SK-N-SH treated with all-trans-retinoic acid at 6 μM for 48 hours (cell line): Measurements from ENCODE around the gene AP2B1.

Source experiments
- ATAC-seq: fragments of 200-7000 bp; cut with Tn5 transposase; 3 replicates; pipeline ENCODE4 v1.9.1; 2020; ENCODE audit warnings: mild to moderate bottlenecking, moderate library complexity
- ARNTL ChIP-seq: fragments of 450-650 bp; formaldehyde crosslinking; IDR thresholded peaks from 2 replicates; pipeline ENCODE4 v1.5.0; 2020; ENCODE audit warnings: low read depth, mild to moderate bottlenecking, moderate library complexity, borderline replicate concordance
- CREB5 ChIP-seq: fragments of 250-450 bp; sonication (Bioruptor Pico); IDR thresholded peaks from 2 replicates; pipeline ENCODE4 v1.5.1; 2020; ENCODE audit warnings: low read depth, mild to moderate bottlenecking, moderate library complexity
- CSDC2 ChIP-seq: fragments of 250-450 bp; sonication (Bioruptor Pico); IDR thresholded peaks from 2 replicates; pipeline ENCODE4 v1.5.0; 2020; ENCODE audit warnings: mild to moderate bottlenecking, moderate library complexity
- ESRRG ChIP-seq: fragments of 250-450 bp; sonication (Bioruptor Pico); IDR thresholded peaks from 2 replicates; pipeline ENCODE4 v1.6.1; 2021; ENCODE audit warnings: mild to moderate bottlenecking
- GLIS3 ChIP-seq: fragments of 250-450 bp; sonication (Bioruptor Pico); IDR thresholded peaks from 2 replicates; pipeline ENCODE4 v1.5.0; 2020; ENCODE audit warnings: mild to moderate bottlenecking, moderate library complexity
- ISL1 ChIP-seq: fragments of 250-450 bp; sonication (Bioruptor Pico); IDR thresholded peaks from 2 replicates; pipeline ENCODE4 v2.1.2; 2022; ENCODE audit warnings: mild to moderate bottlenecking, moderate library complexity
- OSR1 ChIP-seq: fragments of 250-450 bp; sonication (Bioruptor Pico); IDR thresholded peaks from 2 replicates; pipeline ENCODE4 v1.8.0; 2022; ENCODE audit warnings: moderate library complexity, mild to moderate bottlenecking, inconsistent platforms
- POU6F1 ChIP-seq: fragments of 250-450 bp; sonication (Bioruptor Pico); IDR thresholded peaks from 2 replicates; pipeline ENCODE4 v1.8.0; 2021; ENCODE audit warnings: low read depth, mild to moderate bottlenecking, moderate library complexity, borderline replicate concordance
- PPARA ChIP-seq: fragments of 250-450 bp; sonication (Bioruptor Pico); IDR thresholded peaks from 2 replicates; pipeline ENCODE4 v1.5.0; 2020; ENCODE audit warnings: mild to moderate bottlenecking, borderline replicate concordance
- RARB ChIP-seq: fragments of 250-450 bp; sonication (Bioruptor Pico); IDR thresholded peaks from 2 replicates; pipeline ENCODE4 v1.8.0; 2021; ENCODE audit warnings: mild to moderate bottlenecking, moderate library complexity
- SNAI2 ChIP-seq: fragments of 250-450 bp; sonication (Bioruptor Pico); IDR thresholded peaks from 2 replicates; pipeline ENCODE4 v1.5.0; 2020; ENCODE audit warnings: mild to moderate bottlenecking, moderate library complexity
- TCF4 ChIP-seq: fragments of 250-450 bp; sonication (Bioruptor Pico); IDR thresholded peaks from 2 replicates; pipeline ENCODE4 v1.8.0; 2021; ENCODE audit warnings: mild to moderate bottlenecking, moderate library complexity, borderline replicate concordance
- TOX ChIP-seq: fragments of 250-450 bp; sonication (Bioruptor Pico); IDR thresholded peaks from 2 replicates; pipeline ENCODE4 v1.8.0; 2021; ENCODE audit warnings: mild to moderate bottlenecking, moderate library complexity, borderline replicate concordance
- TSHZ2 ChIP-seq: fragments of 250-450 bp; sonication (Bioruptor Pico); IDR thresholded peaks from 2 replicates; pipeline ENCODE4 v1.5.0; 2020; ENCODE audit warnings: mild to moderate bottlenecking, moderate library complexity
- ZC3H10 ChIP-seq: fragments of 250-450 bp; sonication (Bioruptor Pico); IDR thresholded peaks from 2 replicates; pipeline ENCODE4 v1.5.1; 2021; ENCODE audit warnings: mild to moderate bottlenecking, moderate library complexity
- ZFP3 ChIP-seq: fragments of 250-450 bp; sonication (Bioruptor Pico); IDR thresholded peaks from 2 replicates; pipeline ENCODE4 v1.5.0; 2020; ENCODE audit warnings: mild to moderate bottlenecking, moderate library complexity
- ZFP30 ChIP-seq: fragments of 450-650 bp; formaldehyde crosslinking; IDR thresholded peaks from 2 replicates; pipeline ENCODE4 v1.5.0; 2022; ENCODE audit warnings: mild to moderate bottlenecking, moderate library complexity
- ZNF565 ChIP-seq: fragments of 450-650 bp; formaldehyde crosslinking; conservative IDR thresholded peaks from 2 replicates; pipeline ENCODE4 v1.5.0; 2020; ENCODE audit warnings: low read depth, mild to moderate bottlenecking, moderate library complexity
- ZNF70 ChIP-seq: fragments of 450-650 bp; formaldehyde crosslinking; IDR thresholded peaks from 2 replicates; pipeline ENCODE4 v1.5.0; 2020; ENCODE audit warnings: mild to moderate bottlenecking, moderate library complexity
- ZNF8 ChIP-seq: fragments of 450-650 bp; formaldehyde crosslinking; IDR thresholded peaks from 2 replicates; pipeline ENCODE4 v1.5.0; 2020; ENCODE audit warnings: mild to moderate bottlenecking, moderate library complexity
- TF ChIP-seq, protein P1 (sequence below): fragments of 250-450 bp; sonication (Bioruptor Pico); IDR thresholded peaks from 2 replicates; pipeline ENCODE4 v1.8.0; 2020; ENCODE audit warnings: mild to moderate bottlenecking, moderate library complexity, borderline replicate concordance
- TF ChIP-seq, protein P2 (sequence below): fragments of 250-450 bp; sonication (Bioruptor Pico); IDR thresholded peaks from 2 replicates; pipeline ENCODE4 v1.5.1; 2021; ENCODE audit warnings: mild to moderate bottlenecking, moderate library complexity

Gene AP2B1

GRCh38 chr17:35726127-35726952 is 139.2 kb downstream of the AP2B1 start:
- peak; percentile 80 for ATAC-seq
- TF ChIP-seq ZFP30 (CRISPR knock-in tag) (no peak), ZFP3 (CRISPR knock-in tag) (peak; percentile 47; the same call in 1 of the 2 replicates), POU6F1 (CRISPR knock-in tag) (no peak), ESRRG (CRISPR knock-in tag) (no peak), TOX (CRISPR knock-in tag) (no peak), TSHZ2 (CRISPR knock-in tag) (no peak), CSDC2 (CRISPR knock-in tag) (0 out of 2 replicates have a peak, but pooled peaks have one; percentile 47), GLIS3 (CRISPR knock-in tag) (no peak), ARNTL (CRISPR knock-in tag) (no peak), TCF4 (CRISPR knock-in tag) (no peak)
- TF ChIP-seq, protein P1, sequence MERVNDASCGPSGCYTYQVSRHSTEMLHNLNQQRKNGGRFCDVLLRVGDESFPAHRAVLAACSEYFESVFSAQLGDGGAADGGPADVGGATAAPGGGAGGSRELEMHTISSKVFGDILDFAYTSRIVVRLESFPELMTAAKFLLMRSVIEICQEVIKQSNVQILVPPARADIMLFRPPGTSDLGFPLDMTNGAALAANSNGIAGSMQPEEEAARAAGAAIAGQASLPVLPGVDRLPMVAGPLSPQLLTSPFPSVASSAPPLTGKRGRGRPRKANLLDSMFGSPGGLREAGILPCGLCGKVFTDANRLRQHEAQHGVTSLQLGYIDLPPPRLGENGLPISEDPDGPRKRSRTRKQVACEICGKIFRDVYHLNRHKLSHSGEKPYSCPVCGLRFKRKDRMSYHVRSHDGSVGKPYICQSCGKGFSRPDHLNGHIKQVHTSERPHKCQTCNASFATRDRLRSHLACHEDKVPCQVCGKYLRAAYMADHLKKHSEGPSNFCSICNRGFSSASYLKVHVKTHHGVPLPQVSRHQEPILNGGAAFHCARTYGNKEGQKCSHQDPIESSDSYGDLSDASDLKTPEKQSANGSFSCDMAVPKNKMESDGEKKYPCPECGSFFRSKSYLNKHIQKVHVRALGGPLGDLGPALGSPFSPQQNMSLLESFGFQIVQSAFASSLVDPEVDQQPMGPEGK (CRISPR knock-in tag) = peak; percentile 71
- TF ChIP-seq, all 23 proteins: peak for 3

DNA sequence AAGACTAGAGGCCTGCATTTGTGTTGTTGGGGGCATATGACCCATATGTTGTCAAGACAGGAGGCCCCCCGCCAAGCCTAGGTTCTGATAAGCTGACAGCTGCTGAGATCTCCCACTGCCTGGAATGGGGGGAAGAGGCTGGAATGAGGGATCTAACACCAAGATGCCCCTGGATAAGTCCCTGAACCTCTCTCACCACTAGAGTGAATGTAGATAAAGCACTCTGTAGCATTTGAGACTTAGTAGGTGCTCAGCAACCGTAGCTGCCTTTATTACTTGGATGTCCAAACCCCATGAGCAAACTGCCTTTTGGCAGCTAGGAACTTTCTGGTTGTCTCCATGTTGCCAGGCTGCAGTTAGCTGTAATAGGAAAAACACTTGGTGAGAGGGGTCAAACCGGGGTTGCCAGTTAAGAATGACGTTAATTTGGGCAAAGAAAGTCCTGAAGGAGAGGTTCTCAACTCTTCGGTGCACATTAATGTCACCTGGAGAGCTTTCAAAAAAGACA is 139.9 kb downstream of the AP2B1 start:
- TF ChIP-seq TCF4 (CRISPR knock-in tag) (no peak), CSDC2 (CRISPR knock-in tag) (0 out of 2 replicates have a peak, but pooled peaks have one; percentile 3)
- no peak for ATAC-seq

DNA sequence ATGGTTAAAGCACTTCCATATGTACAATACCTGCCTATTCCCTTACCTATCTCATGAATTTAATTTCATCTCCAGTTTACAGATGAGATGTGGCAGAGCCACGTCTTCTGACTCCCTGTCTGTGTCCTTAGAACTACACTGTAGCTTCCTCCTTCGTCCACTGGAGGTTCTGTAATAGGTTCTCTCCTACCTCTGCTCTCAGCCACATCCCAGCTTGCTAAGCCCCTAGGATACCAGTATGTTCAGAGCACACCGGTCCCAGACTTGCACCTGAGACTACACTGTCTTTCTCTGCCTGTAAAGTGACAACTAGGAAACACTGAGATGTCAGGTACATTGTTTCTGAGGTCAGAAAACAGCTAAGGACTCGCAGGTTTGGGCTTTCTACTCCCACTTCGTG is 140.5 kb downstream of the AP2B1 start:
- no peak for ATAC-seq
- TF ChIP-seq CSDC2 (CRISPR knock-in tag) (no peak), OSR1 (no peak), ZFP3 (CRISPR knock-in tag) (no peak), CREB5 (CRISPR knock-in tag) (no peak), TSHZ2 (CRISPR knock-in tag) (no peak), ZNF70 (CRISPR knock-in tag) (no peak), PPARA (no peak), ISL1 (CRISPR knock-in tag) (no peak), POU6F1 (CRISPR knock-in tag) (no peak), ZC3H10 (no peak), ESRRG (CRISPR knock-in tag) (no peak), ZNF565 (CRISPR knock-in tag) (no peak), RARB (CRISPR knock-in tag) (no peak), ZFP30 (CRISPR knock-in tag) (no peak), ZNF8 (CRISPR knock-in tag) (no peak), GLIS3 (CRISPR knock-in tag) (no peak), SNAI2 (no peak)
- TF ChIP-seq, protein P2, sequence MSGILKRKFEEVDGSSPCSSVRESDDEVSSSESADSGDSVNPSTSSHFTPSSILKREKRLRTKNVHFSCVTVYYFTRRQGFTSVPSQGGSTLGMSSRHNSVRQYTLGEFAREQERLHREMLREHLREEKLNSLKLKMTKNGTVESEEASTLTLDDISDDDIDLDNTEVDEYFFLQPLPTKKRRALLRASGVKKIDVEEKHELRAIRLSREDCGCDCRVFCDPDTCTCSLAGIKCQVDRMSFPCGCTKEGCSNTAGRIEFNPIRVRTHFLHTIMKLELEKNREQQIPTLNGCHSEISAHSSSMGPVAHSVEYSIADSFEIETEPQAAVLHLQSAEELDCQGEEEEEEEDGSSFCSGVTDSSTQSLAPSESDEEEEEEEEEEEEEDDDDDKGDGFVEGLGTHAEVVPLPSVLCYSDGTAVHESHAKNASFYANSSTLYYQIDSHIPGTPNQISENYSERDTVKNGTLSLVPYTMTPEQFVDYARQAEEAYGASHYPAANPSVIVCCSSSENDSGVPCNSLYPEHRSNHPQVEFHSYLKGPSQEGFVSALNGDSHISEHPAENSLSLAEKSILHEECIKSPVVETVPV (CRISPR knock-in tag) = no peak
